Breast epithelium (tissue), 4 donors: Measurements from ENCODE around the gene AGAP2. TPM values are rescaled to one million over a fixed set of nuclear protein-coding genes. Genes with fewer than 3 reads are reported as not detected.

ENCODE experiments used
- DNase-seq, 2 donors: peaks; one replicate each; pipeline ENCODE4 v3.0.0-alpha.2; 2019; ENCODE audit warnings: low spot score in 2 of 2
- H3K27ac ChIP-seq, 2 donors: fragments of 200-600 bp; sonication (generic) in 1 of 2; one replicate each; pipeline ENCODE4 v1.5.1; 2016 to 2019; ENCODE audit warnings: mild to moderate bottlenecking in 1 of 2
- H3K27me3 ChIP-seq, 2 donors: fragments of 200-600 bp; sonication (generic) in 1 of 2; one replicate each; pipeline versions ENCODE4 v1.5.1 to v1.6.0; 2017 to 2019; ENCODE audit warnings: control low read depth in 1 of 2, mild to moderate bottlenecking in 1 of 2
- H3K36me3 ChIP-seq: fragments of 200-600 bp; one replicate; pipeline ENCODE4 v1.5.1; 2019
- H3K4me1 ChIP-seq, 2 donors: fragments of 200-600 bp; sonication (generic); one replicate each; pipeline ENCODE4 v1.5.1; 2016 to 2019; ENCODE audit warnings: control low read depth in 1 of 2
- H3K4me3 ChIP-seq, 3 donors: fragments of 200-600 bp; sonication (generic); 1 replicate in 2 of 3; 2 replicates in 1 of 3; pipeline ENCODE4 v1.5.1; 2016 to 2019; ENCODE audit warnings: mild to moderate bottlenecking in 3 of 3, moderate library complexity in 2 of 3
- H3K9me3 ChIP-seq, 2 donors: fragments of 200-600 bp; sonication (generic) in 1 of 2; one replicate each; pipeline ENCODE4 v1.5.1; 2016 to 2019; ENCODE audit warnings: control low read depth in 1 of 2
- CTCF ChIP-seq, 3 donors: fragments of 450-650 bp; IDR thresholded peaks; one replicate each; pipeline ENCODE4 v1.5.1; 2016 to 2017; ENCODE audit warnings: antibody characterized with exemption in 3 of 3, mild to moderate bottlenecking in 3 of 3, moderate library complexity in 3 of 3
- POLR2A ChIP-seq: fragments of 450-650 bp; IDR thresholded peaks from one replicate; pipeline ENCODE4 v1.6.1; 2016; ENCODE audit warnings: antibody characterized with exemption, mild to moderate bottlenecking, moderate library complexity
- POLR2AphosphoS5 ChIP-seq, 3 donors: sonication (generic); formaldehyde crosslinking; IDR thresholded peaks; one replicate each; pipeline ENCODE4 v1.6.1; 2017; ENCODE audit warnings: antibody characterized with exemption in 3 of 3
- intact Hi-C: fragments of 100-400 bp; cut with DNase I; formaldehyde crosslinking; loops from one replicate; pipeline ENCODE4 v1.15.1; 2023; ENCODE audit warnings: low total_unique reads
- total RNA-seq, 3 donors: library from RNA; depleted of rRNA; stranded (reverse); fragments of >200 nt; gene quantifications; one replicate each; pipeline ENCODE4 v1.1.0, GENCODE V29; 2016

Gene AGAP2
- 1 to 10 TPM; 1.2 to 1.8 (median 1.6) TPM for total RNA-seq

DNA sequence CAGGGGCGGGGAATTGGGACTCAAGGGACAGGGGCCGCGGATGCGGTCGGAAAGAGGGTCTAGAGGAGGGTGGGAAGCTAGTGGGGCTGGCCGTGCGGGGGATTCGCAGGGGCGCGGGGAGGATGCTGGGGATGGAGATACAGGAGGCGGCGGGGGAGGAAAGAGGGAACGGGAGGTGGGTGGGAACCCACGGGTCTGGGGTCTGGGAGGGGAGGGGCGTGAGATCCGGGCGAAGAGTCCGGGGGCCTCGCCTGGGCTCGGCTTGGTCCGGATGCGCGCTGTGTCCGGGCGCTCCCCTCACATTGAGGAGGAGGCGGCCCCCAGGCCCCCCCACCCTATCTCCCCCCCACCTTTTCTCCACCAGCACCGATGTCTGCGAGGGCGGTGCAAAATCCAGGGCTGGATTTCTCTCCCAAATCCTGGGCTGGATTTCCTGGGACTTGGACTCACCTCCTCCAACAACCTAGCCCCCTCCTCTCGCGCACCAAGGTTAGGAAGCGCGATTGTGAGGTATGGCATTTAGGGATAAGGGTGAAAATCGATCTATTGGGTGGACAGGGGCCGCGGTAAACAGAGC, at the start of gene AGAP2:
AGAP2 (minus strand) TSS at position 82 of the 577 bp plus-strand sequence. CDS start 496 bp downstream, outside the sequence.
- TF ChIP-seq POLR2A (no peak), CTCF (IDR thresholded peaks at IDR 0.05) (no peak), POLR2AphosphoS5 (IDR thresholded peaks at IDR 0.05) (no peak)
- Histone ChIP-seq H3K36me3 (no peaks in the 10 kb centered on the region), H3K27ac (no peak within 1 kb of the TSS), H3K4me1 (peaks cover 9 to 15% of the 10 kb centered on the region in 2 donors), H3K27me3 (peaks cover 17 to 41% of the 10 kb centered on the region in 2 donors), H3K4me3 (peak within 1 kb of the TSS; percentile 29 to 67 (median 44)), H3K9me3 (no peaks in the 10 kb centered on the region)
- DNase-seq = no peak
- intact Hi-C loops = no loop called here

DNA sequence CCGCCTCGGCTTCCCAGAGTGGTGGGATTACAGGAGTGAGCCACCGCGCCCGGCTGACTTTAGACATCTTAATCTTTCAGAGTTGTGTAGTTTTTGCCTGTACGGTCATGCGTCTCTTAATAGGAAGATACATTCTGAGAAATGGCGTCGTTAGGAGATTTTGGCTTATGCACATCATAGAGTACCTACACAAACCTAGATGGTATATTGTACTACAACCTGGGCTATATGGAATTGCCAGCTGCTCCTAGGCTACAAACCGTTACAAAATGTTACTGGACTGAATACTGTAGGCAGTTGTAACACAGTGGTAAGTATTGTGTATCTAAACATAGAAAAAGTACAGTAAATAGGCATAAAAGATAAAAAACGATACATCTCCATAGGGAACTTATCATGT, 45.3 kb upstream of the AGAP2 start:
- H3K36me3 ChIP-seq = no peaks in the 10 kb centered on the region
- no peak for TF ChIP-seq POLR2AphosphoS5 (IDR thresholded peaks at IDR 0.05)
- TF ChIP-seq POLR2A = no peak
- no peak for TF ChIP-seq CTCF (IDR thresholded peaks at IDR 0.05)
- intact Hi-C loops = loop anchor here (5.0 kb wide), 1 partner anchor 38 kb away; no protein-coding TSS in a partner anchor

DNA sequence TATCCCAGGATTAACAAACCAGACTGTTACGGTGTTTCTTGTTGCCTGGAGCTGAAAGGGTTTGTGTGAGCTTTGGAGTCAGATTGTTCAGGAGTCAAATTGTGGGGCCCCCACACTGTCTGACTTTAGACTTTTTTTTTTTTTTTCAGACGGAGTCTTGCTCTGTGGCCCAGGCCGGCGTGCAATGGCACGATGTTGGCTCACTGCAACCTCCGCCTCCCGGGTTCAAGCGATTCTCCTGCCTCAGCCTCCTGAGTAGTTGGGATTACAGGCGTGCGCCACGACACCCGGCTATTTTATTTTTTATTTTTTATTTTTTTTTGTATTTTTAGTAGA, 44.9 kb upstream of the AGAP2 start:
- peak overlapping the region in 1 of 2 donors; percentile 82 for H3K27ac ChIP-seq
- intact Hi-C loops = loop anchor here (5.0 kb wide), 1 partner anchor 39 kb away; no protein-coding TSS in a partner anchor
- no peaks in the 10 kb centered on the region for H3K36me3 ChIP-seq
- peak overlapping the region; percentile 74 to 87 (median 86) for H3K4me3 ChIP-seq
- DNase-seq = no peak
- H3K4me1 ChIP-seq = no peaks in the 10 kb centered on the region
- H3K9me3 ChIP-seq = no peaks in the 10 kb centered on the region
- no peaks in the 10 kb centered on the region for H3K27me3 ChIP-seq
- TF ChIP-seq POLR2AphosphoS5 (IDR thresholded peaks at IDR 0.05) = no peak
- no peak for TF ChIP-seq POLR2A
- no peak for TF ChIP-seq CTCF (IDR thresholded peaks at IDR 0.05)

More for the DNA sequence above, 45.3 kb upstream of the AGAP2 start:
- no peak for DNase-seq
- H3K27me3 ChIP-seq = no peaks in the 10 kb centered on the region
- H3K9me3 ChIP-seq = no peaks in the 10 kb centered on the region
- no peak overlapping the region for H3K27ac ChIP-seq
- peak overlapping the region in 2 of 3 donors; percentile 74 to 87 for H3K4me3 ChIP-seq
- no peaks in the 10 kb centered on the region for H3K4me1 ChIP-seq

DNA sequence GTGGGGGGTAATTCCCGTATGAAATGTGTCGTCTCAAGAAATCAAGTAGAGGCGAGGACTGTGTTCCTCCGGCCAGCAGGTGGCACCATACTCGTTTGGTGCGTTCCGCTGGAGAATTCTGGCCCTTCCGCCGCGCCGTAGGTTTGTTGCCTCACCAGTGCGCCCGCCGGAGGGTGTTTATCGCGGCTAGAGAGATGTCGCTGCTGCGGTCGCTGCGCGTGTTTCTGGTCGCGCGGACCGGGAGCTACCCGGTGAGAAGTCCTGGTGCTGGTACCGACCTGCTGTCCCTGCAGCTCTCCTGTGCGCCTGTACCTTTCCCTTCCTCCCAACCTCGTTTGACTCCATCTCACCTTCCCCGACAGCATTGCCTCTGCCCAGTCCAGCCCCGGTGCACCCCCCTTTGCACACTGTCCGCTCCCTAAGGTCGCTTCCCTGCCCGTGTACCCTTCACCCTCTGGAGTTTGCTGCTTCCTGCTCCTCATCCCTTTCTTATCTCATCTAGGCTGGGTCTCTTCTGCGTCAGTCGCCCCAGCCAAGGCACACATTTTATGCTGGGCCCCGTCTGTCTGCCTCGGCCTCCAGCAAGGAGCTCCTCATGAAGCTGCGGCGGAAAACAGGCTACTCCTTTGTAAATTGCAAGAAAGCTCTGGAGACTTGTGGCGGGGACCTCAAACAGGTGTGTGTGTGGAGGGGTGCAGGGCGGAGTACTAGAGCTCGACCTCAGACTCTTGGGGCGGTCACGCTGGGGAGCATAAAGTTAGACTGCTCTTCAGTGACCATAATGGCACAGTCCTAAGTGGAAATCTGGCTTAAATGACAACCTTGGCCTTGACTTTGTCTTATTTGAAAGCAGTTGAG, 44.3 kb upstream of the AGAP2 start, which contains the start of gene TSFM:
TSFM (plus strand) TSS at position 180 of the 858 bp plus-strand sequence; CDS start at position 195, 15 bp downstream.
- no peaks in the 10 kb centered on the region for H3K9me3 ChIP-seq
- peak; percentile 93 to 99 for DNase-seq
- no peaks in the 10 kb centered on the region for H3K36me3 ChIP-seq

More for the DNA sequence above, 44.3 kb upstream of the AGAP2 start, which contains the start of gene TSFM:
- no peaks in the 10 kb centered on the region for H3K27me3 ChIP-seq
- peak within 1 kb of the TSS; percentile 82 to 88 for H3K27ac ChIP-seq
- TF ChIP-seq POLR2AphosphoS5 (IDR thresholded peaks at IDR 0.05) = peak; percentile 94 to 96 (median 96)
- TF ChIP-seq POLR2A = peak; percentile 55
- TF ChIP-seq CTCF (IDR thresholded peaks at IDR 0.05) = peak; percentile 93 to 97 (median 95)
- no peaks in the 10 kb centered on the region for H3K4me1 ChIP-seq
- intact Hi-C loops = loop anchor here (5.0 kb wide), 1 partner anchor 39 kb away; no protein-coding TSS in a partner anchor
- peak within 1 kb of the TSS; percentile 74 to 87 (median 86) for H3K4me3 ChIP-seq
